HEK293T (cell line): Measurements from ENCODE around the gene ABI3BP.

Source experiments
- ARNT ChIP-seq: fragments of 450-650 bp; IDR thresholded peaks from 2 replicates; pipeline ENCODE4 v1.6.1; 2017; ENCODE audit warnings: mild to moderate bottlenecking
- BHLHE40 ChIP-seq: fragments of 450-650 bp; IDR thresholded peaks from 2 replicates; pipeline ENCODE4 v1.6.1; 2016; ENCODE audit warnings: mild to moderate bottlenecking, moderate library complexity, borderline replicate concordance
- ELF4 ChIP-seq: fragments of 450-650 bp; IDR thresholded peaks from 2 replicates; pipeline ENCODE4 v1.6.1; 2017; ENCODE audit warnings: antibody characterized with exemption
- FOXA1 ChIP-seq: fragments of 450-650 bp; IDR thresholded peaks from 2 replicates; pipeline ENCODE4 v1.6.1; 2016; ENCODE audit warnings: mild to moderate bottlenecking
- FOXK2 ChIP-seq: fragments of 450-650 bp; IDR thresholded peaks from 2 replicates; pipeline ENCODE4 v1.6.1; 2016; ENCODE audit warnings: mild to moderate bottlenecking
- FOXM1 ChIP-seq: fragments of 450-650 bp; IDR thresholded peaks from 2 replicates; pipeline ENCODE4 v1.6.1; 2017; ENCODE audit warnings: mild to moderate bottlenecking, borderline replicate concordance
- HDGF ChIP-seq: fragments of 450-650 bp; IDR thresholded peaks from 2 replicates; pipeline ENCODE4 v1.6.1; 2017; ENCODE audit warnings: antibody characterized with exemption, borderline replicate concordance
- NFRKB ChIP-seq: fragments of 450-650 bp; IDR thresholded peaks from 2 replicates; pipeline ENCODE4 v1.6.1; 2016; ENCODE audit warnings: mild to moderate bottlenecking, moderate library complexity
- PKNOX1 ChIP-seq: fragments of 450-650 bp; IDR thresholded peaks from 2 replicates; pipeline ENCODE4 v1.6.1; 2016
- SP1 ChIP-seq: fragments of 450-650 bp; IDR thresholded peaks from 2 replicates; pipeline ENCODE4 v1.6.1; 2017
- SUZ12 ChIP-seq: fragments of 450-650 bp; IDR thresholded peaks from 2 replicates; pipeline ENCODE4 v1.6.1; 2016; ENCODE audit warnings: mild to moderate bottlenecking
- TARDBP ChIP-seq: fragments of 450-650 bp; IDR thresholded peaks from 2 replicates; pipeline ENCODE4 v1.6.1; 2016
- ZNF384 ChIP-seq: fragments of 450-650 bp; IDR thresholded peaks from 2 replicates; pipeline ENCODE4 v1.6.1; 2016

- TF ChIP-seq SP1 (no peak), PKNOX1 (no peak), HDGF (no peak), FOXK2 (no peak), ARNT (no peak), FOXM1 (no peak), TARDBP (no peak), BHLHE40 (no peak), NFRKB (no peak), SUZ12 (no peak), ELF4 (no peak), ZNF384 (no peak), FOXA1 (no peak)
These were observed 124.3 kb downstream of the ABI3BP start for GRCh38 chr3:100868894-100869293.
